Effector memory CD4-positive, alpha-beta T cell (primary cell): Measurements from ENCODE around the gene NIPAL3.
A peak's percentile ranks its signal among the peaks of the same experiment; 100 is the strongest.

ENCODE experiments used
- DNase-seq, 3 donors: peaks; one replicate each; pipeline ENCODE4 v3.0.0-alpha.2; 2020
- H3K27ac ChIP-seq: 2 replicates; pipeline ENCODE4 v1.7.0; 2013; ENCODE audit warnings: mild to moderate bottlenecking, low read length, moderate library complexity; ENCODE audit not compliant: insufficient read depth, poor library complexity, severe bottlenecking
- H3K27me3 ChIP-seq: replicated peaks from 2 replicates; pipeline ENCODE4 v1.7.0; 2013; ENCODE audit warnings: mild to moderate bottlenecking, low read length; ENCODE audit not compliant: insufficient read depth, control insufficient read depth, poor library complexity, severe bottlenecking
- H3K36me3 ChIP-seq: 2 replicates; pipeline ENCODE4 v1.7.0; 2013; ENCODE audit warnings: mild to moderate bottlenecking, low read length, moderate library complexity; ENCODE audit not compliant: control insufficient read depth, insufficient read depth
- H3K4me1 ChIP-seq: 2 replicates; pipeline ENCODE4 v1.7.0; 2013; ENCODE audit warnings: low read length, mild to moderate bottlenecking; ENCODE audit not compliant: control insufficient read depth, insufficient read depth, poor library complexity, severe bottlenecking
- H3K4me3 ChIP-seq: 2 replicates; pipeline ENCODE4 v1.7.0; 2013; ENCODE audit warnings: low read length, low read depth, mild to moderate bottlenecking; ENCODE audit not compliant: insufficient read depth, poor library complexity, severe bottlenecking
- H3K9me3 ChIP-seq: 2 replicates; pipeline ENCODE4 v1.7.0; 2013; ENCODE audit warnings: mild to moderate bottlenecking, low read length, moderate library complexity; ENCODE audit not compliant: control insufficient read depth

NIPAL3 gene

DNA sequence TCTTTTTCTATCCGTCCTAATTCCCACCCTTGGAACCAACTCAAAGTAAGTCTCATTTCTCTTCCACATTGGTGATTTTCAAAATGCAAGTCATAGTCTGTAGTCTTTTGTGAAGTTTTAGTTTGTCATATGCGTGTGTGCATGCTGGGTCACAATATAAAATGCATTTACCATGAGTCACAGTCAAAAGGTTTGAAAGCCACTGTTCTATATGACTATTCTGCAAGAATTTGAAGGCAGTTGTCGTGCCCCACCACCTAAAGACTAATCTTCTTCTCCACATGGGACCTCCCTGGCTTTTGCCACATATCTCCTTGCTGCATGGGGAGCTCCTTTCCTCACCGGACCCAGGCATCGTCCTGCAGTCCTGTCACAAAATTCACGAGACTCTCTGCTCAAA lies 3.6 kb upstream of the NIPAL3 start:
- no peaks in the 10 kb centered on the region for H3K27me3 ChIP-seq
- peaks cover 17% of the 10 kb centered on the region for H3K4me1 ChIP-seq
- no peaks in the 10 kb centered on the region for H3K9me3 ChIP-seq
- H3K36me3 ChIP-seq: no peaks in the 10 kb centered on the region
- no peak overlapping the region for H3K4me3 ChIP-seq
- H3K27ac ChIP-seq: no peak overlapping the region
- DNase-seq: no peak

DNA sequence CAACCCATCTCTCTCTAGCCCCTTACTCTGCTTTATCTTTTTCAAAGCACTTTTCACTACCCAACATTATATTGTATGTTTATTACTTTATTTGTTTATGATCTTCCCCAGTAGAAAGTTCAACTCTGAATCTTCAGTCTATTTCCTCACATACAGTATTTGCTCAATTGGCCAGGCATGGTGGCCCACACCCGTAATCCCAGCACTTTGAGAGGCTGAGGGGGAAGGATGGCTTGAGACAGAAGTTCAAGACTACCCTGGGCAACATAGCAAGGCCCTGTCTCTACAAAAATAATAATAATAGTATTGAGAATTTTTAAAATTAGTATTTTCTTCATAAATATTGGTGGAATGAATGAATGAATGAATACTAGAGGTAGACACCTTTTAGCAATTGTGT lies 3.2 kb upstream of the NIPAL3 start:
- H3K4me1 ChIP-seq: peaks cover 21% of the 10 kb centered on the region
- H3K9me3 ChIP-seq: no peaks in the 10 kb centered on the region
- no peaks in the 10 kb centered on the region for H3K36me3 ChIP-seq
- no peak overlapping the region for H3K4me3 ChIP-seq
- no peaks in the 10 kb centered on the region for H3K27me3 ChIP-seq
- no peak for DNase-seq
- H3K27ac ChIP-seq: no peak overlapping the region

DNA sequence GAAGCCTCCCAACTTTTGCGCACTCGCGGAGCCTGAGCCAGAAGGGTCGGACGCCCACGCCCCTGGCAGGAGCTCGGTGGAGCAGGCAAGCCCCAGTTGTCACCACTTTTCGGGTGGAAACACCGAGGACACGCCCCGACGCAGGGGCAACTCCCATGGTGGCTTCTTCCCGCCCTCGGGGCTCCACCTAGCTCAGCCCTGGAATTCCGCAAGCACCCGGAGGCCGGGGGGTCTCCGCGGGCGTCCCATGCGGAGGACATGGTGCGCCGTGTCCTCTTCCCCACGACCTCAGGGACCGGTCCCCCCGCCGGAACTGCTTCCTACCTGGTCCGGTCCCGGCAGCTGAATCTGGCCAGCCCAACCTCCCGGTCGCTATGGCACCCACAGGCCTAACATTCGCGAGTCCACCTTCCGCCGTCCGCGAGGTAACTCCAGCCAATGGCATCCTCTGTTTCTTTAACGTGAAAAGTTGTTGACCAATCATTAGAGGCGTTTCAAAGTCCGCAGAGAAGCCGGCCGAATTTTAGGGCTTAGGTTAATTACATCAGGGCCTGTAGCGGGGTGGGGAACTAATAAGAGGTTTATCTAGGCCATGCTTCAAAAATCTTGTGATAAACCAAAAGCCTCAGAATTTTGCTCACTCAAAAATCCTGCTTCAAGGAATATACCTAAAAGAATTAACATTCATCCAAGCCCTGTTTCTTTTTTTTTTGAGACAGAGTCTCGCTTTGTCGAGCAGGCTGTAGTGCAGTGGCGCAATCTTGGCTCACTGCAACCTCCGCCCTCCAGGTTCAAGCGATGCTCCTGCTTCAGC lies 2.0 kb upstream of the NIPAL3 start, which contains the start of gene STPG1:
STPG1 (minus strand) TSS at position 433 of the 814 bp plus-strand sequence. CDS start 12,394 bp downstream, outside the sequence.
- Histone ChIP-seq H3K27me3 (no peaks in the 10 kb centered on the region), H3K27ac (peak within 1 kb of the TSS; percentile 59), H3K36me3 (no peaks in the 10 kb centered on the region), H3K9me3 (no peaks in the 10 kb centered on the region), H3K4me1 (peaks cover 25% of the 10 kb centered on the region), H3K4me3 (peak within 1 kb of the TSS; percentile 82)
- peak; percentile 48 to 64 (median 59) for DNase-seq

DNA sequence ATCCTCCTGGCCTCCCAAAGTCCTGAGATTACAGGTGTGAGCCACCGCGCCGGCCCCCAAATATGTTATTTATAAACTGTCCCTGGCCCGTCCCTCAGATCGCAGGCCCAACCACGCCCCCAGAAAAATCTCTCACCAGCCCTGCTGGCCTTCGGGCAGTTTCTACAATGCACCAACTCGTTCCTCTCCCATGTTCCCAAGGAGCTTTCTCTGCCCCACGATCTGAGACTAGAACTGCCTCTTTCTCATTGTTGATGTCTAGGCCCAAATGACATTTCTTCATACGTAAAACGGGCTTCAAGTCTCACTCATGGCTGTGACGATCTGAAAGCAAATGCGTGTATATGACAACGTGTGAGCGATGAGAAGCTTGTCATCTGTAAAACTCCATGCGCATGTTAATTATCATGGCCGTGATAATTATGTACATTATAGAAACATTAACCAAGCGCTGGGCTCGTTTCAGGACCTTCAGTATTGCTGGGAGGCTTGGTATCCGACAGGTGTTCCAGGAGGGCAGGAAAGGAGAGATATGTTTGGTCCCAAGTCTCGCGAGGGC lies 748 bp upstream of the NIPAL3 start:
- Histone ChIP-seq H3K27me3 (no peaks in the 10 kb centered on the region), H3K4me3 (no peak overlapping the region), H3K9me3 (no peaks in the 10 kb centered on the region), H3K27ac (no peak overlapping the region), H3K4me1 (peaks cover 29% of the 10 kb centered on the region), H3K36me3 (peaks cover 11% of the 10 kb centered on the region)
- no peak for DNase-seq

DNA sequence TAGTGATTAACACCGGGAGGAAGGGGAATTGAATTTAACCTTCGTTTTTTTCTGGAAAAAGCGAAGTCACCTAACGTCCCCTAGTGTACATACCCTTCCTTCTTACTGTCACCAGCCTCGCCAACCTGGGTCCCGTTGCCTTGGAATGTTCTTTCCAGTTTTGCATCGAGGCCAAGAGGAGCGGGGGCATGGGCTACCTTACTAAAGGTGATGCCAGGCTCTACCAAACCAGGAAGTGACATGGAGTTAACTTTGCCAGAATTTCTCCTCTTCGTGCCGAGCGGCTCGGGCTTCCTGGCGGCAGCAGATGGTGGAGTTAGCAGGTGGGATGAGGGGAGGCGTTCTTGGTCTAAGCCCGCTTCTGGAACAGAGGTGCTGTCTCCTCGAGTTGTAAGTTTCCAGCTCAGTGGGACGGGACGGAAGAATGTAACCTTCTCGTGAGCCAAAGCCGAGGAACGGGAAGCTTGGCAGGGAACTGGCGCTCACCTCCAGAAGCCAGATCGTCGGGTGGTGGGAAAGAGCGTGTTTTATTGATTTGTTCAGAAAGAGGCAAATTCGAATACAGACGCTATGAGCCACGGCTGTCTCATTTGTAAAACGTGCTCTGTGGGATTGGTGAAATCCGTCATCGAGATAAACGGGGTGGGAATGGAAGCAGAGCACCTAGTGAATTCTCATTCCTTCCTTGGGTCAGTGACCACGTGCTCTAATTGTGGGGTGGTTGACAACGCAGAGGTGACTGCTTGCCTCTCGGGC lies 486 bp downstream of the NIPAL3 start:
- Histone ChIP-seq H3K27ac (peak overlapping the region; percentile 64), H3K4me1 (peaks cover 29% of the 10 kb centered on the region), H3K27me3 (no peaks in the 10 kb centered on the region), H3K36me3 (peaks cover 21% of the 10 kb centered on the region), H3K4me3 (peak overlapping the region; percentile 88), H3K9me3 (no peaks in the 10 kb centered on the region)
- DNase-seq: no peak

DNA sequence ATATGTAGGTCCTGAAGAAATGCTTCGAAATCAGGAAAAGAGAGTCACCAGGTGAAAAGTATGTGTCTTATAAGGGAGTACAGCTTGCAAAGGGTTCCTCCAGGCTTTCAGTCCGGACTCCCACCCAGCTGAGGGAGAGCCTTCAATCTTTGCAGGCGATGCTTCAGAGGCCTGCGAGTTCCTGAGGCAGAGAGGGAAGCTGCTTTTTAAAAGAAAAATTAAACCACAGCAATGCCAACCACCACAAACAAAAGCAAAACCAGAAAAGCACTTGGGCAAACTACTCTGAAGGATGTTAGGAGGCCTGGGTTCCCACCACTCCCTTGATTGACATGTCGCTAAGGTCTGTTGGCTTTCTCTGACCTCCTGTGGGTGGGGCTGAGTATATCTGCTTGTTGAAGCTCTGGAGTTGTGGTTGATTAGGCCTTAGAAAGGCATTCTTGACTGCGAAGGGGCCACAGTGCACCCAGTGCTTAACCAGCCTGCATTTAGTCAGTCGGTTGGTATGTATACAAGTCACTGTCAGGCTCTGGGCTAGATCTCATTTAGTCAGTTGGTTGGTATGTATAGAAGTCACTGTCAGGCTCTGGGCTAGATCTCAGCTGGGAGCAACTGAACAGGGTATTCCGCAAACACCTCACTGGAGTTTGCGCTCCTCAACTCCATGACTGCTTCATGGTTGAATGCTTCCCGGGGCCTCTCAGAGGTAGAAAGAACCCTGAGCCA lies 1.2 kb downstream of the NIPAL3 start:
- Histone ChIP-seq H3K9me3 (no peaks in the 10 kb centered on the region), H3K4me1 (peaks cover 29% of the 10 kb centered on the region), H3K4me3 (peak overlapping the region; percentile 88), H3K27ac (peak overlapping the region; percentile 64), H3K36me3 (peaks cover 28% of the 10 kb centered on the region), H3K27me3 (no peaks in the 10 kb centered on the region)
- peak in 2 of 3 donors; percentile 29 to 42 for DNase-seq

DNA sequence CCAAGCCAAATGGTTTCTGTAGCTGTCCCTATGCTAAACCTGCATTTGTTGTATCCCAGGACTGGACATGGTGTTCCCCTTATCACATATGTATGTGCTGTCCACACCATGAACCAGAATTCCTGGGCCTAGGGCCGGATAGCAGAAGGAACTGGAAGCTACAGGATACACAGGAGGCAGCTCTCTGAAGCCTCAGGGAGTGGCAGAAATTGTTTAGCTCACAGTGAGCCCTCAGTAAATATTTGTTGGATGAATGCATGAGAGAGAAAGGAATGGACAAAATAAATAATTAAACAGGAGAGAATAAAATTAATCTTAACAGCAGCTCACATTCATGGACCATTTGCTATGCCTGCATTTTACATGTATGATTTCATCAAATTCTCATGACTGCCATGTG lies 2.1 kb downstream of the NIPAL3 start:
- Histone ChIP-seq H3K4me1 (peaks cover 29% of the 10 kb centered on the region), H3K4me3 (no peak overlapping the region), H3K27me3 (no peaks in the 10 kb centered on the region), H3K27ac (no peak overlapping the region), H3K36me3 (peaks cover 37% of the 10 kb centered on the region), H3K9me3 (no peaks in the 10 kb centered on the region)
- DNase-seq: no peak

DNA sequence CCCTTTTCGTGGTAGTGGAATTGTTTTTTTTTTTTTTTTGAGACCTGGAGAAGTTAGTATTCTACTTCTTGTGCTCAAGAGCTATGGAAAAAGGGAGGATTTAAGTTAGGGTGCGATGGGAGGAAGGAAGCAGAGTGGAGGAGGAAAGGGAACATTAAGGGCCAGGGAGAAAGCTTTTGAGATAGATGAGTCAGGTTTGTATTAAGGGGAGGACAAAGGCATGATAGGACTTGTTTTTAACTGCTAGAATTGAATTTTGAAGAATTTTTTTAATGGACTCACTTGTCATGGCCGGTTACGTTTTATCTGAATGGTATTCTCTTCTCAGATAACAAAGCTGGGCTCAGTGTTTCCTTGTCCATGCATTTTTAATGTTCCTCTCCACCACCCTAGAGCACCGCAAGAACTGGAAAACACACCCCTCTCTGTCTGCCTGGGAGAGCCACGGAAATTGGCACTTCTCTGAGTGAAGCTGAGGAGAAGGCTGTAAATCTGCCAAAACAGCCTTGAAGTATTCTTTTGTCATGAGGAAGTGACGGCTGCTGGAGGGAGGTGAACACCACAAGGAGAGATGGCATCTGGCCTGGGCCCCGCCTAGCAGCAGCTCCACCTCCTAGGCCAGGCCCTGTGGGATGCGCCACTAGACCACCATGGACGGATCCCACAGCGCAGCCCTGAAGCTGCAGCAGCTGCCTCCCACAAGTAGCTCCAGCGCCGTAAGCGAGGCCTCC lies 3.5 kb downstream of the NIPAL3 start:
- Histone ChIP-seq H3K36me3 (peaks cover 48% of the 10 kb centered on the region), H3K4me1 (peaks cover 22% of the 10 kb centered on the region), H3K9me3 (no peaks in the 10 kb centered on the region), H3K27ac (no peak overlapping the region), H3K4me3 (no peak overlapping the region), H3K27me3 (no peaks in the 10 kb centered on the region)
- no peak for DNase-seq

DNA sequence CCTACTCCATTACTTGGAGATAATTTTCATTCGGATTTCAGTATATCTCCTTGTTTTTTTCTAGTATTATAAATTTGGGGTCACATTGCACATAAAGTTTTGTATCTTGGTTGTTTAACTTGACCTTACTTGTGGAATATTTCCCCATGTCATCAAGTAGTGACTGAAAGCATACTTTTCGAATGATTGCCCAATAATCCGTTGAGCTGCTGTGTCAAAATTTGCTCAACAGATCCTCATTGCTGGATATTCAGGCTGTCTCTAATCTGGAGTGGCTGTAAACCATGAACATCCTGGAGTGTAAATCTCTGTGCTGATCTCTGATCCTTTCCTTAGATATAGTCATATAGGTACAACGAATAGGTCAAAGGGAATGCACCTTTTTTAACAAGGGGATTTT lies 4.9 kb downstream of the NIPAL3 start:
- DNase-seq: no peak
- peaks cover 16% of the 10 kb centered on the region for H3K4me1 ChIP-seq
- peaks cover 60% of the 10 kb centered on the region for H3K36me3 ChIP-seq

More for the DNA sequence above, 4.9 kb downstream of the NIPAL3 start:
- no peaks in the 10 kb centered on the region for H3K27me3 ChIP-seq
- no peaks in the 10 kb centered on the region for H3K9me3 ChIP-seq
- H3K27ac ChIP-seq: no peak overlapping the region
- H3K4me3 ChIP-seq: no peak overlapping the region
